Lung (tissue), 12 donors: Measurements from ENCODE around the gene OR10J1. TPM values are rescaled to one million over a fixed set of nuclear protein-coding genes. Genes with fewer than 3 reads are reported as not detected.

Source experiments
- ATAC-seq: fragments of 200-7000 bp; cut with Tn5 transposase; one replicate; pipeline ENCODE4 v1.9.1; 2020; ENCODE audit warnings: moderate number of reproducible peaks; ENCODE audit not compliant: insufficient read depth, low FRiP score
- DNase-seq, 3 donors: peaks; one replicate each; pipeline ENCODE4 v3.0.0-alpha.2; 2013 to 2017
- H3K27ac ChIP-seq, 2 donors: one replicate each; pipeline ENCODE4 v1.5.1; 2013; ENCODE audit warnings: mild to moderate bottlenecking in 2 of 2, moderate library complexity in 2 of 2, control low read depth in 1 of 2, inconsistent platforms in 1 of 2, low read depth in 1 of 2, low read length in 1 of 2
- H3K27me3 ChIP-seq, 3 donors: one replicate each; pipeline ENCODE4 v1.5.1; 2013; ENCODE audit warnings: low read length in 2 of 3; ENCODE audit not compliant: control insufficient read depth in 3 of 3, insufficient read depth in 3 of 3
- H3K36me3 ChIP-seq, 4 donors: one replicate each; pipeline ENCODE4 v1.5.1; 2013; ENCODE audit warnings: low read length in 4 of 4, mild to moderate bottlenecking in 1 of 4, moderate library complexity in 1 of 4; ENCODE audit not compliant: control insufficient read depth in 4 of 4, insufficient read depth in 4 of 4
- H3K4me1 ChIP-seq, 5 donors: one replicate each; pipeline ENCODE4 v1.5.1; 2013; ENCODE audit warnings: low read length in 5 of 5, mild to moderate bottlenecking in 2 of 5, moderate library complexity in 1 of 5; ENCODE audit not compliant: control insufficient read depth in 5 of 5, insufficient read depth in 5 of 5
- H3K4me3 ChIP-seq: one replicate; pipeline ENCODE4 v1.5.1; 2013; ENCODE audit warnings: mild to moderate bottlenecking, control low read depth, moderate library complexity
- H3K9ac ChIP-seq, 2 donors: one replicate each; pipeline ENCODE4 v1.5.1; 2013; ENCODE audit warnings: low read length in 2 of 2, control low read depth in 1 of 2; ENCODE audit not compliant: insufficient read depth in 1 of 2
- H3K9me3 ChIP-seq, 4 donors: one replicate each; pipeline ENCODE4 v1.5.1; 2013; ENCODE audit warnings: low read length in 3 of 4, mild to moderate bottlenecking in 1 of 4, moderate library complexity in 1 of 4; ENCODE audit not compliant: control insufficient read depth in 4 of 4, insufficient read depth in 3 of 4
- WGBS, 2 donors: extraction: QIAGEN DNeasy Blood & Tissue Kit; methylation state at CpG; one replicate each; pipeline ENCODE4 v1.1.7; 2013; 5-methylcytosine and 5-hydroxymethylcytosine counted together
- polyA plus RNA-seq, 2 donors: library from polyadenylated mRNA; stranded (reverse); fragments of 200-250 nt; gene quantifications; one replicate each; pipeline ENCODE4 v1.2.1, GENCODE V29; 2013
- total RNA-seq, 2 donors: library from RNA; depleted of rRNA in 1 of 2; stranded (reverse); fragments of >200 nt in 1 of 2; gene quantifications; one replicate each; pipeline ENCODE4 v1.2.1, GENCODE V29; 2014 to 2021
- TF ChIP-seq, protein P1 (sequence below): IDR thresholded peaks from 2 replicates; pipeline ENCODE4 v1.5.1; 2012; ENCODE audit warnings: mild to moderate bottlenecking; ENCODE audit errors: control extremely low read depth, extremely low read depth
- donor health status: control.
- donor health status: control.
- donor health status: Bipolar disorder and iron deficiency.
- donor health status: healthy.
- donor health status: DM: yes; HTN: yes; CAD: no.

Gene OR10J1
- total and polyA plus RNA-seq, 4 donors = not detected

DNA sequence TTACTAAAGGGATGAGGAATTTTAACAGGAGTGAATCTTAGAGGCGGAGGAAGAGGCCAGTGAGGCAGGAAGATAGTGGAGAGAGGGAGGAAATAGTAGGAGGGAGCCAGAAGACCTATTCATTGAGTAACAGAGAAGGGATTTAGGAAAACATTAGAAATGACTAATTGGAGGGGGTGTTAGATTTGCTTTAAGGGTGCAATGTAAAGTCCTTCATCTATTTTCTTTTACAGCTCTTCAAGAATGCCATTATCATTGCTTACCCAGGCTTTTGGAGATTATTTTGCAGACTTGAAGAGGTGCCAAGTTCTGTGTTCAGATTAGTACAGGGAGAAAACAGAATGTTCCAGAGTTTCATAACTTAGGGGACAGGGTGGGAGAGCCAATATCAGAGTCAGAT lies 33.8 kb downstream of the OR10J1 start:
- Histone ChIP-seq H3K4me3 (no peak overlapping the region), H3K9me3 (no peaks in the 10 kb centered on the region), H3K4me1 (peaks cover 0 to 5% (median 0%) of the 10 kb centered on the region in 5 donors), H3K27me3 (no peaks in the 10 kb centered on the region), H3K27ac (no peak overlapping the region), H3K36me3 (no peaks in the 10 kb centered on the region), H3K9ac (no peak overlapping the region)
- TF ChIP-seq, protein P1, sequence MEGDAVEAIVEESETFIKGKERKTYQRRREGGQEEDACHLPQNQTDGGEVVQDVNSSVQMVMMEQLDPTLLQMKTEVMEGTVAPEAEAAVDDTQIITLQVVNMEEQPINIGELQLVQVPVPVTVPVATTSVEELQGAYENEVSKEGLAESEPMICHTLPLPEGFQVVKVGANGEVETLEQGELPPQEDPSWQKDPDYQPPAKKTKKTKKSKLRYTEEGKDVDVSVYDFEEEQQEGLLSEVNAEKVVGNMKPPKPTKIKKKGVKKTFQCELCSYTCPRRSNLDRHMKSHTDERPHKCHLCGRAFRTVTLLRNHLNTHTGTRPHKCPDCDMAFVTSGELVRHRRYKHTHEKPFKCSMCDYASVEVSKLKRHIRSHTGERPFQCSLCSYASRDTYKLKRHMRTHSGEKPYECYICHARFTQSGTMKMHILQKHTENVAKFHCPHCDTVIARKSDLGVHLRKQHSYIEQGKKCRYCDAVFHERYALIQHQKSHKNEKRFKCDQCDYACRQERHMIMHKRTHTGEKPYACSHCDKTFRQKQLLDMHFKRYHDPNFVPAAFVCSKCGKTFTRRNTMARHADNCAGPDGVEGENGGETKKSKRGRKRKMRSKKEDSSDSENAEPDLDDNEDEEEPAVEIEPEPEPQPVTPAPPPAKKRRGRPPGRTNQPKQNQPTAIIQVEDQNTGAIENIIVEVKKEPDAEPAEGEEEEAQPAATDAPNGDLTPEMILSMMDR = no peak
- ATAC-seq = no peak
- 76 to 94% methylated on average over 1 of the region's 1 CpG for WGBS, 2 donors
- no peak for DNase-seq

DNA sequence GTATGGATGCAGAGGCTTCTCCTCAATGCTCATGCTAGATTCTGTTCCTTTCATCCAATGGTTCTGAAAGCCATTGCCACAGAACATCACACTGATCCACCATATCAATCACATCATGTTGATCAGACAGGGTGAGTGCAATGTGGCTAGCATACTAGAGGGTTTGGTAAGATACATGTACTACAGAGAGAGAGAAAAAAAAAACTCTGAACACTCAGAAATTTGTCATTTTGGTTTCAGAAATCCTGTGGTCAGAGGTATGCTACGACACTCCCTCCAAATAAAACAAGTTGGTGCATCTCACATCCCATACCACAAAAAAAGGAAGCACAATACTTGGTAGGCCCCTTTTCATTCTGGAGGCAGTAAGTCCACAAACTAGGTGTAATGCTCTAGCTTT lies 35.4 kb downstream of the OR10J1 start:
- H3K4me1 ChIP-seq = peaks cover 0 to 4% (median 0%) of the 10 kb centered on the region in 5 donors
- H3K9me3 ChIP-seq = no peaks in the 10 kb centered on the region
- DNase-seq = no peak
- H3K27ac ChIP-seq = no peak overlapping the region
- ATAC-seq = no peak
- H3K36me3 ChIP-seq = no peaks in the 10 kb centered on the region
- TF ChIP-seq, protein P1 = no peak
- H3K4me3 ChIP-seq = no peak overlapping the region
- H3K9ac ChIP-seq = no peak overlapping the region
- WGBS, 2 donors = 55 to 67% methylated on average over 1 of the region's 1 CpG
- H3K27me3 ChIP-seq = no peaks in the 10 kb centered on the region

DNA sequence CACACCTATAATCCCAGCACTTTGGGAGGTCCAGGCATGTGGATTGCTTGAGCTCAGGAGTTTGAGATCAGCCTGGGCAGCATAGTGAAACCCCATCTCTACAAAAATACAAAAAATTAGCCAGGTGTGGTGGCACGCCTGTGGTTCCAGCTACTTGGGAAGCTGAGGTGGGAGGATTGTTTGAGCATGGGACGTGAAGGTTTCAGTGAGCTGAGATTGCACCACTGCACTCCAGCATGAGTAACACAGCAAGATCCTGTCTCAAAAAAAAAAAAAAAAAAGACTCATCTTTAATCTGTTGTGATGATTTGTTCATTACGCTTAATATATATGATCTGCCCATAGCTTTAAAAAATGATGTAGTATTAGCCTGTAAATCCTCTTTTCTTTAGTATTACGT lies 44.0 kb downstream of the OR10J1 start:
- H3K4me1 ChIP-seq = no peaks in the 10 kb centered on the region
- no peak overlapping the region for H3K4me3 ChIP-seq
- no peak overlapping the region for H3K9ac ChIP-seq
- TF ChIP-seq, protein P1 = no peak
- peaks cover 0 to 5% (median 1%) of the 10 kb centered on the region in 4 donors for H3K9me3 ChIP-seq
- DNase-seq (no peak), ATAC-seq (no peak)
- WGBS, 2 donors = 93 to 94% methylated on average over 4 of the region's 4 CpGs
- no peak overlapping the region for H3K27ac ChIP-seq
- no peaks in the 10 kb centered on the region for H3K27me3 ChIP-seq
- no peaks in the 10 kb centered on the region for H3K36me3 ChIP-seq

Other genes starting within 250 kb of the OR10J1 start
- 10 to 100 TPM; 12.1 to 40.9 TPM for gene ACKR1, start 234.8 kb upstream of the OR10J1 start, total RNA-seq
- gene ACKR1, start 234.8 kb upstream of the OR10J1 start, polyA plus RNA-seq = 100 to 1,000 TPM in 1 of 2 donors, 10 to 100 TPM in 1; 65.2 to 119 TPM
- gene FCER1A, start 137.4 kb upstream of the OR10J1 start, total RNA-seq = under 1 TPM in 1 of 2 donors, not detected in 1; 0.92 TPM
- gene FCER1A, start 137.4 kb upstream of the OR10J1 start, polyA plus RNA-seq = 1 to 10 TPM in 1 of 2 donors, under 1 TPM in 1; 0.05 to 6.3 TPM
- not detected for gene OR10J4, start 7.5 kb upstream of the OR10J1 start, total RNA-seq
- gene OR10J4, start 7.5 kb upstream of the OR10J1 start, polyA plus RNA-seq = not detected
- gene OR10J5, start 96.3 kb downstream of the OR10J1 start, total RNA-seq = not detected
- gene OR10J5, start 96.3 kb downstream of the OR10J1 start, polyA plus RNA-seq = not detected
- under 1 TPM in 1 of 2 donors, not detected in 1; 0.46 TPM for gene APCS, start 148.1 kb downstream of the OR10J1 start, total RNA-seq
- gene APCS, start 148.1 kb downstream of the OR10J1 start, polyA plus RNA-seq = not detected